Renal pelvis (tissue), 4 donors: ENCODE data around the gene HDAC5. TPM values are rescaled to one million over a fixed set of nuclear protein-coding genes. Genes with fewer than 3 reads are reported as not detected.

ENCODE experiments used
- DNase-seq: peaks from one replicate; pipeline ENCODE4 v3.0.0-alpha.2; 2013
- polyA plus RNA-seq, 3 donors: library from polyadenylated mRNA; unstranded; fragments of 120-200 nt; gene quantifications; one replicate each; pipeline ENCODE4 v1.2.1, GENCODE V29; 2013; ENCODE audit not compliant: insufficient read length in 3 of 3

The HDAC5 gene
- polyA plus RNA-seq, 3 donors: 49.4 to 57.4 (median 53.8) TPM

- DNase-seq: no peak
Measured at GRCh38 chr17:44093231-44093900, 30.1 kb downstream of the HDAC5 start.

GRCh38 chr17:44092051-44092450 lies 31.4 kb downstream of the HDAC5 start:
- no peak for DNase-seq

DNA sequence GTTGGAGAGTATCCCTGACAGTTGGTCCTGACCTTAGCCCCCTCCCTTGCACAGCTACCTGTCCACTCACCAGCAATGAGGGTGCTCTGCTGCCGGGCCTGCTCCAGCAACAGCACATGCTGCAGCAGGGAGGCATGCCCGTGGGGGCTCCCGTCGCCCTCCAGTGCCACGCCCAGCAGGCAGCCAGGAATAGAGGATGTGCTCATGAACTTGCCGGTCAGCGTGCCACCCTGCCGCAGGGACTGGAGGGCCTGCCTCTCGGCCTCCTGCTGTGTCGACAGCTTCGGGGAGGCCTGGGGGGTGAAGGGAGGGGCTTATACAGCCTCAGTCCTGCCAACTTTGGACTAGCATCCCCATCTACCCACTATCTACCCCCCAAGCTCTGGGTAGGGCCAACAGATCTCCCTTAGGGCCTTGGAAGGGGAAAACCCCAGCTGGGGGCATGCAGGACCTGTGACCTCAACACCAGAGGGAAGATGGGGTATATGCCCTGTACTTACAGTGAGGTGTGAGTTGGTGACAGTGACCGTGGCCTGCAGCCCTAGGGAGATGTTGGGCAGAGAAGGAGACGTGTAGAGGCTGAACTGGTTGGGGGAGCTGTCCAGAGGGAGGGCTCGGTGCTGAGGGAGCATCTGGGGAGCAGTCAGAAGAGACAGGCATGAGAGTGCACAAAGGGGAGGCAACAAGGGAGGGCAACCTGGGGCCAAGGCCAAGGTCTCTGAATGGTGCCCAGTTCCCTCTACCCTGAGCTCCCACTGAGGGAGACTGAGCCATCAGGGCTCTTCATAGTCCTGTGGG lies 32.0 kb downstream of the HDAC5 start:
- DNase-seq: no peak

- DNase-seq: no peak
Measured at GRCh38 chr17:44088254-44088653, 35.2 kb downstream of the HDAC5 start.

- no peak for DNase-seq
Measured at GRCh38 chr17:44087319-44087718, 36.1 kb downstream of the HDAC5 start.

DNA sequence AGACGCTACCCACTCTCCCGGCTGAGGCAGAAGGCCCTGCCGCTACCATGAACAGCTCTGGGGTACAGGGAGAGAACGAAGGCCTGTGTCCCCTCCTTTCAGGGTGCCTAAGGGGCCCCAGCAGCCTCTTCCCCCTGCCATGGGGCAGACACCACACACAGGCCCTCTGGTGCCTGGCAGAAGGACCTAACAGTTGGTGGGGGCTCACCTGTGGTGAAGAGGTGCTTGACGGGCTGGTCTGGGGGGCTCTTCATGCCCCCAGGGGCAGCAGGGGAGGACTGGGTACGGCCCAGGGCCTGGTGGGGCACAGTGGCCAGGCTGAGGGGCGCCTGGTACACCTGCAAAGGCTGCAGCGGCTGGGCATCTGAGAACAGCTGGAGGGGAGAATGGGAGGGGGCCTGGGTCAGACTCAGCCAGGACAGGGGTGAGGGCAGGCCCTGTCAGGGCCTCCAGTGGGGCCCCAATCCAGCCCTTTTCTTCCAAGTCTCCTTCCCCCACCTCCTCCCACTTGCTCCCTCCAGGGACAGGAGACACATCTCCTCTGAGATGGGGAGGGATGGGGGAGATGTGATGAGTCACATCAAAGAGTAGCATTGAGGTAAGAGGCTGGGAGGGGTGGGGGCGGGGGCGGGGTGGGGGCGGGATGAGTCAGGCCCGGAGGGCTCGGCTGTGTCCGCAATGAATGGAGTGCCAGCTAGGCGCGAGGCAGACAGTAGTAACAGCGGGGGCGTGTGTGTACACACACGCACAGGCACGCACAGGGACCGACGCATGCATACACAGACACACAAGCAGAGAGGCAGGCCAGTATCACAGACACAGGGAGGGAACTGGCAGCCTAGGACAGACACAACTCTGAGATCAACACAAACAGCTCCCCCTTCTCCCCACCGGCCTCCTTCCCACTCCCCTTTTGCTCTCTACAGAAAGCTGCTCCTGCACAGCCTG lies 36.8 kb downstream of the HDAC5 start:
- DNase-seq: no peak

DNA sequence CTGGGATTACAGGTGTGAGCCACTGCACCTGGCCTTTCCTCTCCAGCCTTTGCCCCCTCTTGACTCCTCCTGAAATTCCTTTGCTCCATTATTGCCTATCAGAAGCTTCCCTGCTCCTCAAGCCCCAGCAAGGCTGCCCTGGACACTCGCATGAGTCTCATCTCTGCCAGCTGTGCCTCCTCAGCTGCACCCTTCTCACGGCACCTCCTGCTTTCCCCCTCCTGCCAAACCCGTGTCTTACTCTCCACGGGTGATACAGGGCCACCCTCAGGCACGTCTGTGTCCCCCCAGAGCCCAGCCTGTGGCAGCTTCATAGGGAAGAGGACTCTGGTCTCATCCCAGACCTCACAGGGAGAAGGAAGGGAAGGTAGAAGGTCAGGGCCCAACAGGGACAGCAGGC lies 37.5 kb downstream of the HDAC5 start:
- no peak for DNase-seq

GRCh38 chr17:44084921-44085320 lies 38.5 kb downstream of the HDAC5 start:
- DNase-seq: no peak

DNA sequence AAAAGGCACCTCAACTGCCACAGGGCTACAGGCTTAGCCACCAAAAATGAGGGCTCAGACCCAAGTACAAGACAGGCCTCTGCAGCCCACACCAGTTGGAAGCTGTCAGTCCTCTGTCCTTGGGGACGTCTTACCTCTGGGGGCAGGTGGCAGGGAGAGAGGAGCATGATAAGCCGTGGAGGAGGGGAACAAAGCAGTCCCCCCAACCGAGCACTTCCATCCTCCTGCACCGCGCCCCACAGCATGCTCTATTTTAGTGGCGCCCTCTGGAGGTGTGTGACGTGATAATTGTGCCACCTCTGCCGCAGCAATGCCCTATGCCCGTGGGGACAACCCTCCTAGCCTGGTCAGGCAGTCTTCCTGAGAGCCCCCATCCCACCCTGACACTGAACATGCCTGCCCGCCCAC lies 39.3 kb downstream of the HDAC5 start:
- DNase-seq: no peak

DNA sequence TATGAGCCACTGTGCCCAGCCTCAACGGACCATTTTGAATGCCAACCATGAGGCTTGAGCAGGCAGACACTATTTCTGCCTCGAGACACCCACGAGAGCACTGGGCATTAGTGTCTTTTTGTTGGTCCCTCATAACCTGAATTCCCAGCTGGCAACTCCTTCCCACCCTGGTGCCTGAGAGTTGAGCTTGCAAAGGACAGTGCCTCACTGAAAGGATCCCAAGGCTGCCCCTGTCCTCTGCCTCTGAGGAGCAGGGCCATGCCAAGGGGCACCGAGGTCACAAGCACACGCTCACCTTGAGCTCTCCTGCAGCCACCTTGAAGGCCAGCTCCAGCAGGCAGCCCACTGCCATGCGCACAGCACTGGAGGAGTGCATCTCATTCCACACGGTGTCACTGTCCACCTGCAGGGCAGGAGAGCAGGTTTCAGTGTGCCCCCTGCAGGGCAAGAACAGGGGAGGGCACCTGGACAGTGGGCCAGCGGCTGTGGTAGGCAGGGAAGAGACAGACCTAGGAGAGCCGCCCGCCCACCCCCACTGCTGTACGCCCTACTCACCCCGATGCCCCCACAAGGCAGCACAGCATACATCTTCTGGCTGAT lies 40.1 kb downstream of the HDAC5 start:
- DNase-seq: no peak

DNA sequence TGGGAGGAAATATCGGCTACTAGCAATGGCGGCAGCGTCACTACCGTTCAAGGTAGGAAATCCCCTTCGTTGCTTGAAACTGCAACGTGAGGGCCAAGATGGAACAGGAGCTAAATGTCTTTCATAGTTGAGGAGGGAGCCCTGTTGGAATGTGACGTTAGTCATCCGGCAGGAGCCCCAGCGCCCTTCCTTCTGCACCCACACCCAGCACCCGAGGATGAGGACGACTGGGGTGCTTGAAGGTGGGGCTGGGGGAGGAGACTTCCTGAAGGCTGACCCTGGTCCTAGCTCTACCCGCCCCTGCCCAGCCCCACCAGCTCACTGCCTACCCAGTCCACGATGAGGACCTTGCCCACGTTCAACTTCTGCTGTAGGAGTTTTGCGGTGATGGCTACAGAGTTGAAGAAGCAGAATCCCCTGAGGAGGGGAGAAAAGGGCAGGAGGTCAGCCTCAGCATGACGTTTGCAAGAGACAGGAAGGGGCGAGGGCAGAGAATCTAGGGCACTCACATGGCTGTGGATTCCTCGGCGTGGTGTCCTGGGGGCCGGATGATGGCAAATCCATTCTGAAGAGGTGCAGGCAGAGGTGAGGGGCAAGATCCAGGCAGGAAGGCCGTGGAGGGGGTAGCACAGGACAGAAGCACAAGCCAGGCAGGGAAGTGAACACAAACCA lies 41.0 kb downstream of the HDAC5 start:
- DNase-seq: no peak

- DNase-seq: no peak
Measured at GRCh38 chr17:44081681-44082080, 41.8 kb downstream of the HDAC5 start.

DNA sequence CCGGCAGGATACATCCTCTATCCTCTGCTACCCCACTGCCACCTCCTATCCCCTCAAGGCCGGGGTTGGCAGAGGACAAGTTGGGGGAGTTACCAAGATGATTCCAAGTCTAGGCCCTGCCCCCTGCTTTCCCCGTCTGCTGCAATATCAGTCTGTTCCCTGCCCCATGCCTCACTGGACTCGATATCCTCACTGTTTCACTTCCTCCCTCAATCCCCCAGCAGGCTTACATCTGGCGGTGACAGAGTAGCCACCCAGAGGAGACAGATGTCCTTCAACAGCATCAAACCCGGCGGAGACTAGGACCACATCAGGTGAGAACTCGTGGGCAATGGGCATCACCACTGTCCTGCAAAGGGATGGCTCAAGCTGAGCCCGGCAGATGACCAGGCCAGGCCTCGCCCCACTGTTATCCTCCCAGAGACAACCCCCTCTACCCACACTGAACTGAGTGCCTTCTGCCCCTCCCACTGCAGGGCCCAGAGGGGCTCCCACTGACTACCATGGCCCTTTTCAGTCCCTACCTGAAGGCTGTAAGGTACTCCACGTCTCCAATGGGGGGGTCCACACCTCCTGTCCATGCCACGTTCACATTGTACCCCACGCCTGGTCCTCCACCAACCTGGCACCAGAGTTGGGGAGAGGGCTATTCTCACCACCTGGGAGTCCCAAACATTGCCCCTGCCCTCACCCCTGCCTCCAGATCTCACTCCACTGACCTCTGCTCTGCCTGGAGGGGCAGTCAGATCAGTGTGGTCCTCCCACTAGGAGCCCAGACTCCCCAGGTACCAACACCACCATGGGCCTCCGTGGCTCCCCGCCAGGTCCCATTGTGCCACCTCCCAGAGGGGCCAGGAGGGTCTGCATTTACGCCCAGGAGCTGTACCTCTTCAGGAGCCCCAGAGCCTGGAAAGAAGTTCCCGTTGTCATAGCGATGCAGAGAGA lies 43.3 kb downstream of the HDAC5 start:
- no peak for DNase-seq

DNA sequence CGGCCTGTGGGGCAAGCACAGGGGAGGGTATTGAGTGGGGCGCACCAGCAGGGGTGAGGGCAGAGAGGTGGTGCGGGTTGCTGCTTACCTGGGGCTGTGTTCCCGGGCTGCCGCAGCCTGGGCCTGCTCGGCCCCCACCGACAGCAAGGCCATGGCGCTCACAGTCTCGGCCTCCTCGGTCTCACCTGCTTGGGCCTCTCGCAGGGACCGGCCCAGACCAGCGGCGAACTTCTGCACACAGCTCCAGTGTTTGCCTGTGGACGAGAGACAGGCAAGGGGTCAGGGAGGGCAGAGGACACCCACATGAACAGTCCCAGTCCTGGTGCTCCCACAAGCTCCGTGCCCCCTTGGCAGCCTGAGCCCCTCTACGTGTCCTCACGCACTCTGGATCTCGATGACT lies 45.0 kb downstream of the HDAC5 start:
- DNase-seq: no peak

GRCh38 chr17:44077595-44077909 lies 45.9 kb downstream of the HDAC5 start:
- DNase-seq: no peak

DNA sequence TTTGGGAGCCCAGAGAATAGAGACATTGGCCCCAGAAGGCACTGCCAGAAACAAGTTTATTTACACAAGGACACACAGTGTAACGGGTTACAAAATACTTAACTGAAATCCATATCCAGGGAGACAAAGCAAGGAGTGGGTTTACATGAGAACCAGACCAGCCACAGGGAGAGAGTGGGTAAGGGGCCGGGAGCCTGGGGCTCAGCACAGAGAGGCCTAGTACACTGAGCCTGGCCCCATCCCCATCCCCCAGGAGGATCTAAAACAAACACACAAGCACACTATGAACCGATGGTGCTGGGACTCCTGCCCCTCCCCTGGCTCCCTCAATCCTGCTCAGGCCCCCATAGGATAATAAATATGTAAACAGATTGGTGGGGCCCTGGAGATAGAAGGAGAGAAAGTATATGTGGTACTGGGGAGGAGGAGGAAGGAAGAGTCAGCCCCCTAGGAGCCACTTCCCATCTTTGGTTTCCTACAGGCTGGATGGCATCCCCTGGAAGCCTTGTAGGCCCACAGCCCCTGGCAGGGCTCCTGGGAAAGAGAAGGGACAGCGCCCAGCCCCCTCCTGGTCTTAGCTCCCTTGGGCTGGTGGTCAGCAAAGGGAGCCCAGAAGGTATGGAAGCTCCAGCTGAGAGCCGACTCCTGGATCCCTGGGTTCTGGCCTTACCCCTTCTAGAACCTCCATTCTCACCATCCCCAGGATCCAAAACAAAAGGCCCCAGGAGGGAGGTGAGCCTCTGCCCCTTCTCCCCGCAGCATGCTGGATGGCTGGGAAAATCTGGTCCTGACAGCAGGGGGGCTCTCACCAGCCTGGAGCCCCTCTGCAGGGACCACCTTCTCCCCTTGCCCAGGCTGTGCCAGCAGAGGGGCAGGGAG lies 46.5 kb downstream of the HDAC5 start:
- no peak for DNase-seq

DNA sequence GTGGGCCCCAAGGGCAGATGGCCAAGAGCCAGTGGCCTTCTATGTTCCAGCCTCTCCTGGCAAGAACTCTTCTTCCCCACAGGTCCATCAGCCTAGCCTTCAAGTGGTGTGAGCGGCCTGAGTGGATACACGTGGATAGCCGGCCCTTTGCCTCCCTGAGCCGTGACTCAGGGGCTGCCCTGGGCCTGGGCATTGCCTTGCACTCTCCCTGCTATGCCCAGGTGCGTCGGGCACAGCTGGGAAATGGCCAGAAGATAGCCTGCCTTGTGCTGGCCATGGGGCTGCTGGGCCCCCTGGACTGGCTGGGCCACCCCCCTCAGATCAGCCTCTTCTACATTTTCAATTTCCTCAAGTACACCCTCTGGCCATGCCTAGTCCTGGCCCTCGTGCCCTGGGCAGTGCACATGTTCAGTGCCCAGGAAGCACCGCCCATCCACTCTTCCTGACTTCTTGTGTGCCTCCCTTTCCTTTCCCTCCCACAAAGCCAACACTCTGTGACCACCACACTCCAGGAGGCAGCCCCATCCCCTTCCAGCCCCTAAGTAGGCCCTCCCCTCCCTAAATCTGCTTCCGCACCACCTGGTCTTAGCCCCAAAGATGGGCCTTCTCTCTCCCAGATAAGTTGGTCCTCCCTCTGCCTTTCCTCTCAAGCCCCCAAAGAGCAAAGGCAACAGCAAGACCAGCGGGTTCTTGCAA lies 47.7 kb downstream of the HDAC5 start:
- DNase-seq: no peak

- DNase-seq: no peak
Measured at GRCh38 chr17:44074911-44075285, 48.5 kb downstream of the HDAC5 start.
